A549 treated with ZK216348 at 1 μM for 4 hours (cell line): Measurements from ENCODE around the gene DOCK11. TPM values are rescaled to one million over a fixed set of nuclear protein-coding genes. Genes with fewer than 3 reads are reported as not detected.

Source experiments
- total RNA-seq: library from RNA; stranded (reverse); fragments of 200-300 nt; extraction: Qiagen RNA extraction; gene quantifications from 5 replicates; pipeline ENCODE4 v1.2.3, GENCODE V29; 2022; ENCODE audit warnings: low read depth

Gene DOCK11
- total RNA-seq = 3.9 to 7.6 TPM (median 6.7 TPM) in 5 replicates

DNA sequence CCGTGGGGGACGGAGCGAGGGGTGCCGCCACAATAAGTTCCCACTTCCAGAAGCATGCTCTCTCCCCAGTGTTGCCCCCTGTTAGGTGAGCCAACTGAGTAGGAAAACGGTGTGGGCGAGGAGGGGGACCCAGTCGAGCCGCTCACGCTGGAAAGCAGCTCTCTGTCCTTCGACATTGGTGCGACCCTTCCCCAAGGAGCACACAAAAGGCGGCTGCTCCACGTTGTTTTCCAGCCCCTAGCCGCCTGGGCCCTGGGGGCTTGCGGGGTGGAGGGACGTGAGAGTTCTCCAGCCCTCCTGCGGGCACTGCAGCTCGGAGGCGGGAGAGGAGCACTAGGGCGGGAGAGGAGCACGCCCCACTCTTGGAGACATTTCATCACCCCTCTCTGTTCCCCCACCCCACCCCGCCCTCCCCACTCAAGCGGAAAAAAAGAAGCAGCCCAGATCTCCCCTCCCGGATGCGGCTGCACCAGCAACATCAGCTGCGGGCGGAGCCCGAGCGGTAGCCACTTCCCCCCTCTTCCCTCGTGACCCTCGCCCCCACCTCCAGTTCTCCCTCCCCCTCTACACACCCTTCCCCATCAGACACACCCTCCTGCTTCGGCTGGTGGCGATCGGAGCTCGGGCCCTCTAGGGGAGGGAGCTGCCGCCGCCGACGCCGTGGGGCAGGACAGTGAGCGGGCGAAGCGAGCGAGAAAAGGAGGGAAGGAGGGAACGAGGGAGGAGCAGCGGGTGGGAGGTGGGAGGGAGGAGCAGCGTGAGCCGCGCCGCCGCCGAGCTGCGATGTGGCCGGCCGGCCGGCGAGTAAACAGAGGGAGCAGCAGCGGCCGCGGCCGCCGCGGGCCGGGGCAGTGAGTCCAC lies at the start of gene DOCK11:
Gene DOCK11 (plus strand): TSS at position 755 of the 861 bp plus-strand sequence. CDS start 157 bp downstream, outside the sequence.

DNA sequence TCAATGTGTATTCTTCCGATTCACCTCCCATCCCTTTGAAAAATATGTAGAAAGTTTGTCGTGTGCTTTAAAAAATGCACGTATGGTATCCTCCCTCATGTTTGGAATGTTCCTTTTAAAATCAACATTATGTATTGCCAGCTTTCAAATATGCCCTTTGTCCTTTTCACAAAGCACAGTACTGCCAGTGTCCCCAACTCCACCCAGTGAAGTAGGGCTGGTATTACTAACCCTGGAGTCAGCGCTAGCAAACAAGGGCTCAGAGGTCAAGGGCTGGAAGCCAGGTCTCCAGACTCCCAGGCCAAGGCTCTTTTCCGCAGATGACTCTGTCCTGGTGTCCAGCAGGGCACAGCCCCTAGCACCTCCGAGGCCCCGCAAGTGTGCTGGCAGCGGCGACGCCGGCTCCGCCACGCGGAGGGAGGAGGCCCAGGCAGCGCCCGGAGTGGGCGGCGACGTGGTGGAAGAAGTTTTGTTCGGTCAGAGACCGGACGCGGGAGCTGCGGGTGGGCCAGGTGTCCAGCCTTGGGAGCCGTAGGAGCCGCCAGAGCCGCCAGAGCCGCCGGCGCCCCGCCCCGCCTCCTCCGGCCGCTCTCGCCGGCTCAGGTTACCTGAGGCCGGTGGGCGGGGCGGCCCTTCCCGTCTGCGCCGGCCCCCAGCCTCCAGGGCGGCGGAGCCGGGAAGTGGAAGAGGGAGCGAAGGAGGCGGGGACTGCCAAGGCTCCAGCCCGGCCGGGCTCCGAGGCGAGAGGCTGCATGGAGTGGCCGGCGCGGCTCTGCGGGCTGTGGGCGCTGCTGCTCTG lies 231.5 kb downstream of the DOCK11 start, which contains the start of gene IL13RA1:
Gene IL13RA1 (plus strand): TSS at position 720 of the 799 bp plus-strand sequence. CDS start 33 bp downstream, at position 753.

Other genes with a start within 250 kb of the DOCK11 start
- gene WDR44, start 149.7 kb upstream of the DOCK11 start, total RNA-seq = 9.8 to 16.8 TPM (median 14.3 TPM) in 5 replicates
- 40.5 to 63.9 TPM (median 57.5 TPM) in 5 replicates for gene IL13RA1, start 231.8 kb downstream of the DOCK11 start, total RNA-seq